D721Med (cell line): ENCODE measurements around the gene HOXD4.

ENCODE experiments used
- DNase-seq: peaks from one replicate; pipeline ENCODE4 v3.0.0; 2011; ENCODE audit warnings: low spot score; ENCODE audit not compliant: insufficient read length
- FAIRE-seq: peaks from 2 replicates; lab custom pipeline; 2011; peaks lifted over from hg19 to GRCh38; lab: Jason Lieb, UNC
- TF ChIP-seq, protein P1 (sequence below): IDR thresholded peaks from 2 replicates; pipeline ENCODE4 v1.5.1; 2012; ENCODE audit warnings: mild to moderate bottlenecking, control low read depth; ENCODE audit not compliant: insufficient read depth; ENCODE audit errors: missing control alignments

HOXD4 gene

DNA sequence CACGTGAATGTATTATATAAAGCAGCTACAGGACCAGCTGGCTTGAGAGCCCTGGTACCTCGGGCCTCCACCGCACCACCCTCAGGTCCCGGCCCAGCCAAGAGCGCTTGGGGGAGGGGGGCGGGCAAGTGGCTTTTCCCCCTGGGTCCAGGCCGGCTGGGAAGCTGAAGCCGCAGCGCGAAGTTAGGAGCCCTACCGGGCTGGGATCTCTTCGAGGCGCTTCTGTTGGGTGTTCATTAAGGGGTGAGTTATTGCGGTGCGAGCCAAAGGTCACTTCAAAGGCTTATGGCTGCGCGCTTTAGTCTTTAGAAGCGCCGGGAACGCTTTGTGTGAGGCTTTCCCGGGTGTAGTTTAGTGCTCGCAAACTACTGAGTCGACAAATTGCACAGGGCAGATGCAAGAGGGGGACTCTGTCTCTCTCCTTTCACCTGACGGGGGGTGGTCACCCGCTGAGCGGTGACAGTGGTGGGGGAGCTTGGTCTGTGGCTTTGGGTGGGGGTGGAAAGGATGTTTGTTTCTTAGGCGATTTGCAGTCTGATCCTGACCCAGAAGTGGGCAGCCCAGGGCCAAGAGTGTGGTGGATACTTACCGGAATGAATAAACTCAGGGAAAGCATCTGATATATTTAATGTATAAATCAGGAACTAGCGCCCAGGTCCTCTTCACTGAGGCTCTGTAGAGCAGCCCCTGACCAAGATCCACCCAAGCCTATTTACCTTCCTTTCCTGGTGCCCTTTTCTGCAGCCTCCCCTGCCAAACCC lies 11.7 kb downstream of the HOXD4 start:
- TF ChIP-seq, protein P1, sequence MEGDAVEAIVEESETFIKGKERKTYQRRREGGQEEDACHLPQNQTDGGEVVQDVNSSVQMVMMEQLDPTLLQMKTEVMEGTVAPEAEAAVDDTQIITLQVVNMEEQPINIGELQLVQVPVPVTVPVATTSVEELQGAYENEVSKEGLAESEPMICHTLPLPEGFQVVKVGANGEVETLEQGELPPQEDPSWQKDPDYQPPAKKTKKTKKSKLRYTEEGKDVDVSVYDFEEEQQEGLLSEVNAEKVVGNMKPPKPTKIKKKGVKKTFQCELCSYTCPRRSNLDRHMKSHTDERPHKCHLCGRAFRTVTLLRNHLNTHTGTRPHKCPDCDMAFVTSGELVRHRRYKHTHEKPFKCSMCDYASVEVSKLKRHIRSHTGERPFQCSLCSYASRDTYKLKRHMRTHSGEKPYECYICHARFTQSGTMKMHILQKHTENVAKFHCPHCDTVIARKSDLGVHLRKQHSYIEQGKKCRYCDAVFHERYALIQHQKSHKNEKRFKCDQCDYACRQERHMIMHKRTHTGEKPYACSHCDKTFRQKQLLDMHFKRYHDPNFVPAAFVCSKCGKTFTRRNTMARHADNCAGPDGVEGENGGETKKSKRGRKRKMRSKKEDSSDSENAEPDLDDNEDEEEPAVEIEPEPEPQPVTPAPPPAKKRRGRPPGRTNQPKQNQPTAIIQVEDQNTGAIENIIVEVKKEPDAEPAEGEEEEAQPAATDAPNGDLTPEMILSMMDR: no peak
- DNase-seq (no peak), FAIRE-seq (no peak)

DNA sequence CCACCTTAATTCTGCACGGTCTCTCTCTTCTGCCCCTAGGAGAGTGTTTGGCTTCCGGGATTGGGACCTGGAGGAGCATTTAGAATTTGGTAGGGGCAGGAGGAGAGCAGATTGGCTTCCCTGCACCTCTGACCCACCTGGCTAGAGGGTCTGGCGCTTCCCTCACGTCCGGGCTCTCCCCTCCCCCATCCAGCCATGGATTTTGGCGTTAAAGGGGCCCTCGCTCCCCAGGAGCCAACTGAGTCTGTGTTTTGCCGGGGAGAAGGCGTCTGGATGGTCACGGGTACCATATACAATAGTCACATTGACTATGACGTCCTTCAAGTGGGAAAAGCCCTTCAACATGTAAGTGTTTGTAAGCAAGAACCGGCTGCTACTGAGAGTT lies 12.3 kb downstream of the HOXD4 start:
- TF ChIP-seq, protein P1: no peak

DNA sequence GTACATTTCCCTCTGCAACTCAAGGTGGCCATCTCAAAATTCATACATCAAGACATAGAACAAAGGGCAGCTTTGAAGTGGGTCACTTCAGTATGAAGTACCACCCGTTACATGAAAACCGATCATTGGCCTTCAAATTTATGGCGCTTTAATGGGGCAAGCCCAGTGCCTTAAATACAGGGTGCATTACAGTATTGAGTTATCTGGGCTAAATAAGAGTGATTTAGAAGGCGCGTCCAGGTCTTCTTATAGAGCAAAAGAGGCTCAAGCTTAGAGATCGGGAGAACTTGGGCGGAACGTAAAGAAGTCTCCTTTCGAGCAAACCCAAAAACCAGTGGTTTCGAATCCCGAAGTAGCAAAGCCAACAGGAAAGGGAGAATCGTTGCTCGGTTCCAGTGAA lies 12.9 kb downstream of the HOXD4 start:
- TF ChIP-seq, protein P1: no peak
- FAIRE-seq (no peak), DNase-seq (no peak)

More for the DNA sequence above, 12.3 kb downstream of the HOXD4 start:
- no peak for DNase-seq
- no peak for FAIRE-seq

DNA sequence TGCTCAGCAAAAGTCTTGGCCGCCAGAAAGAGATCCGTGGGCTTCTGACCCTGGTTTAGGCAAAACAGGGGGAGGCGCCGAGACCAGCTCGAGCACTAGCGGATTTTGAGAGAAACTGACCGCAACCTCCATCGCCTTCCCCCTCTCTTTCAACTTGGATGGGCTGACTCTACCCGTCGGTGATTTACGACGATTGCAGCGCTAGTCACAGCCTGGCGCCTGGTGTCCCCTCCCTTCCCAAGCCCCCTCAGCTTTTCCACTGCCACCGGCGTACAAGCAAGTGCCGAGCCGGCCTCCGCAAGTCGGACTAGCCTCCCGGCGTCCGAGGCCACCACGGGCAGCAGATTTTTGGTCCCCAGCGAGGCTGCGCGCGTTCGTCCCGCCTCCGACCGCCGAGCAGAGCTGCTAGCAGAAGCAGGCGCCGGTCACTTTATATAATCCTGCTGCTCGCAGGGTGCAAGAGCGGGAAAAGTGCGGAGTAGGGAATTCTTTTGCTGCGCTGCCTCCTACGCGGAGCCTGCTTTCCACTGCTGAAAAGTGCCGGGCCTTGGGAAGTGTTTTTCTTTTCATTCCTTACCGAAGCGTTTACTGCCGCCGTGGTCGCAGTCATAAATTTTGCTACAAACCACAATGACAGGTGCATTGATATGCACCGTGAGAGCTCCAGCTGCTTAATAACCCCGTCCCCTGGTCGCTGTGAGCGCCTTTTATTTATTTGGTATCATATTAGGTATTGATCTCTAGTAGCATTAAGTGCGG lies 13.4 kb downstream of the HOXD4 start:
- DNase-seq (no peak), FAIRE-seq (no peak)
- TF ChIP-seq, protein P1: no peak

DNA sequence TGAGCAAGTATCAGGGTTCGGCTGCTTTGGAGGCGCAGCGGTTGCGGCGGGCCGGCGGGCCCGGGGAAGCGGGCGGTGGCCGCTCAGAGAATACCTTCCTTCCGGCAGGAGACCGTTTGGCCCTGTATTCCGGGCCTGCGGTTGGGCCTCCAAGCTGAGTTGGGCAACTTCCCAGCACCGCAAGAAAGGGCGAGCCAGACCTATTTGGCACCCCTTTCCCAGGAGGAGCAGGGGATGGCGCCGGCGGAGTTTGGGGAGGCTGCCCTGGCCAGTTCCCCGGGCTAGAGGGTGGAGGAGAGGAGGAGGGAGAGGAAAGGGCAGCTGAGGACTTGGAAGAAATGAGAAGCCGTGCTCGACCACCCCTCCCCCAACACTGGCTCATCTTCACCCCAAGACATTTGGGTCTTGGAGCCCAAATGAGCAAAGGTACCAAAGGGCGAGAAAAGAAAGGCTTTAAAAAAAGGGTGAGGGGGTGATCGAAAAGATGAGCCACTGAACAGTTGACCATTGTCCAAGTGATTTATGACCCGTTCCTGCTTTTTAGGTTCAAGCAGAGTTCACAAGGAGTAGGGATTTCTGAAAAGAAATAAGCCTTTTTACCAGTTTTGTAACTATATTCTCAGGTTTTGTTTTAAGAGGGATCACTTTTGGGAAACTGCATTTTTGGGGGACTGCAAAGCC lies 14.2 kb downstream of the HOXD4 start:
- TF ChIP-seq, protein P1: no peak
- DNase-seq: no peak
- FAIRE-seq: no peak

DNA sequence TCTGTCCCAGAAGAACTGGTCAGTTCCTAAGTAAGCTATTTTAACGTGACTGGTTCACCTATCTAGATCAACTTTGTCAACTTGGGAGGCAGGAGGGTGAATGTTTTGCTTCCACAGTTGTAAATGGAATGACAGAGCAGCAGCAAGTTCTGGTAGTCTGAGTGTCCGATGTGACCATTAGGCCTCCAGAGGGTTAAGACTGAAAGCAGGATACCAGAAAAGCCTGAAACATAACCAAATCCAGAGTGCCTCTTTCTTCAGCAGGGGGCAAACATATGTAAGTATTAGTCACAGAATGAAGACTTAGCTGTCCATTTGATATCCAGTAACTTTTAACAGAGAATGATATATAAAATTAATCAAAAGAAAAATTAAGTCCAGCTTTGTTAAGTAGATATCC lies 14.9 kb downstream of the HOXD4 start:
- TF ChIP-seq, protein P1: no peak
- no peak for FAIRE-seq
- no peak for DNase-seq
